Stimulated activated CD8-positive, alpha-beta memory T cell treated with anti-CD3 and anti-CD28 coated beads, Interleukin-7, amount 100 ng/mL, for 4 hours (primary cell): Measurements from ENCODE around the gene MAML2.

Experiments
- DNase-seq, 2 donors: peaks; one replicate each; pipeline ENCODE4 v3.0.0-alpha.2; 2020; ENCODE audit warnings: low read depth in 2 of 2

The MAML2 gene

DNA sequence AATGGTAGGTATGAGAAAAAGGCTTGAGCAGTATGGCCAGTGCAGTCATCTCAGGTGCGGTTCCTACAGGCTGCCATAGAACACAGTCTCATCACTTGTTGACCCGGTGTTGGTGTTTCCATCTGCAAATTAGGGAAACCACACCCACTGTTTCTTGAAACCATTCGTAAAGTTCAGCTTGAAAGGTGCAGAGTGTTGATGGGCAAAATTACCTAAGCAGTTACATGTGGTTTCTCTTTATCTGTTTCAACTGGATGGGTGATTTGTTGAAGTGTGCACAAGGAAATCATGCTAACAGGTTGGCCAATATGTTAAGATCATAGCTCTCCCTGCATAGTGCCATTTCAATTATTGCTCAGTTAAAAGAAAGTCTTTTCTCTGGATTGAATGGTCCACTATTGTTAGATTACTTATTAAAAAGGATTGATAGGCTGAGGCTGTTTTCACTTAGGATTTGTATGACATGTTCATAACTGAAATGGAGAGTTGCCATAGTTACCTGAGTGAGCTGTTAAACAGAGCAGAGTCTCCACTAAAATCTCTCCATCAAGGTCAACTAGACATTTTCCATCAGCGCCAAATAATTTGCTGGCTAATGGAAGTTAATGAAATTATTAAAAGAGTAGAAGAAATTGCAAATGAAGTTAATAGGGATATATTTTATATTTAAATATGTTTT lies 215.9 kb downstream of the MAML2 start:
- DNase-seq, result no peak

GRCh38 chr11:96125400-96125799 lies 217.6 kb downstream of the MAML2 start:
- DNase-seq, result no peak

DNA sequence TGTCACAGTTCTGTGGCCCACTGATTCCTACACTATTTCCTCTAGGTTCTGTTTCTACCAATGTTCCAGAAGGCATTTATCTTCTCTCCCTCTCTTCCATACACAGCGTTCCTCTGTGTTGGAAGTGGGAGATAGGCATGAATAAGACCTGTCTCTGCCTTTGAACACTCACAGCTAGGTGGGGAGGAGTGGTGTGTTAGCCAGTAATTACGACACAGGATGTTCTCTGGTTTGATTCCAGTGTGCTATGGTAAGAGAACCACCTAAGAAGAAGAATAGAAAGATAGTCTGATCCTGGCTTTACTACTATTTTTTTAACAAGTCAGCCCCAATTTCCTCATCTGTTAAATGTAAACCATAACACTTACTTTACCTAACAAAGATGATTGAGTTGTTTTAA lies 218.8 kb downstream of the MAML2 start:
- DNase-seq, result no peak

DNA sequence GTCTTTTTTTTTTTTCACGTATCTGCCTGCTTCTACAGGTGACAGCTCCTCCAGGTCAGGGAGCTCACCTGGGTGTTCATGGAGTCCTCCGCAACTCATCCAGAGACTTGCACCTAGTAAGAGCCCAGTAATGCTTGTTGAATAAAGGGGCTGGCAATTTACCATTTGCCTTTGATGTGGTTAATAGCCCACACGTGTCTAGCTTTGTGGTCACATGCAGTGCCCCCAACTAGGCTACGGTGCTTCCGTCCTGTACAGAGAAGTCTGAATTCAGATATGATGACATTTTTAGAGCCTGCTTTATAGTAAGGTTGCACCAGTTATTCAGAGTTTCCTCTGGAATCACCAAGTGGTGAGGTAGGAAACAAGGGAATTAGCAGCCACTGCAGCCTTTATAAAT lies 219.7 kb downstream of the MAML2 start:
- DNase-seq, result no peak

GRCh38 chr11:96122601-96123074 lies 220.4 kb downstream of the MAML2 start:
- DNase-seq, result no peak

DNA sequence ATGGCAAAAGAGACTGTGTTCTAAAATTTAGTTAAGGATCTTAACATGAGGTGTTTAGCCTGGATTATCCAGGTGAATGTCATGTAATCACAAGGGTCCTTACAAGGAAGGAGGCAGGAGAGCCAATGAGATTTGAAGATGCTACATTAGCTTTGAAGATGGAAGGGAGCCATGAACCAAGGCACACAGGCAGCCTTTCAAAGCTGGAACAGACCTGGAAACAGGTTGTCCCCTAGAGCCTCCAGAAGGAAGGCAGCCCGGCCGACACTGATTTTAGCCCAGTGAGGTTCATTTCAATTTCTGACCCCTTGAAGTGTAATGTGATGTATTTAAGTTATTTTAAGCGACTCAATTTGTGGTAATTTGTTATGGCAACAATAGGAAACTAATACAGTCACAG lies 223.8 kb downstream of the MAML2 start:
- no peak for DNase-seq

DNA sequence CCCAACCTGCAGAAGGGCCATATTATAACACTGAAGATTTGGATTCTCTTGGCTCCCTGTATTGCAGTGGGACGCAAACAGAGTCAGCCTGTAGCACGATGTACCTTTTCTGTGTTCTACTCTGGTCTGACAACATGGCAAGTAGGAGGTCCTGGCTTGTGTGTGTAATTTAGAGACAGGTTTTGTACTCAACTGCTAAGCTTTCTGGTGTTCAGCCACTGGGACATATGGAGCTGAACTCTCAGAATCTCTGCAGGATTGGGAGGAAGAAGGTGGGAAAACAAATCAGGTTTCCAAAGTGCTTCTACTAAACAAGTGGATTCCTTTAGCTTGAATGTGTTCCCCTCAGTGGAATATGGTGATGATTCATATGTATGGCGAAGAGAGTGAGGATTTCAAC lies 226.6 kb downstream of the MAML2 start:
- DNase-seq, result no peak

DNA sequence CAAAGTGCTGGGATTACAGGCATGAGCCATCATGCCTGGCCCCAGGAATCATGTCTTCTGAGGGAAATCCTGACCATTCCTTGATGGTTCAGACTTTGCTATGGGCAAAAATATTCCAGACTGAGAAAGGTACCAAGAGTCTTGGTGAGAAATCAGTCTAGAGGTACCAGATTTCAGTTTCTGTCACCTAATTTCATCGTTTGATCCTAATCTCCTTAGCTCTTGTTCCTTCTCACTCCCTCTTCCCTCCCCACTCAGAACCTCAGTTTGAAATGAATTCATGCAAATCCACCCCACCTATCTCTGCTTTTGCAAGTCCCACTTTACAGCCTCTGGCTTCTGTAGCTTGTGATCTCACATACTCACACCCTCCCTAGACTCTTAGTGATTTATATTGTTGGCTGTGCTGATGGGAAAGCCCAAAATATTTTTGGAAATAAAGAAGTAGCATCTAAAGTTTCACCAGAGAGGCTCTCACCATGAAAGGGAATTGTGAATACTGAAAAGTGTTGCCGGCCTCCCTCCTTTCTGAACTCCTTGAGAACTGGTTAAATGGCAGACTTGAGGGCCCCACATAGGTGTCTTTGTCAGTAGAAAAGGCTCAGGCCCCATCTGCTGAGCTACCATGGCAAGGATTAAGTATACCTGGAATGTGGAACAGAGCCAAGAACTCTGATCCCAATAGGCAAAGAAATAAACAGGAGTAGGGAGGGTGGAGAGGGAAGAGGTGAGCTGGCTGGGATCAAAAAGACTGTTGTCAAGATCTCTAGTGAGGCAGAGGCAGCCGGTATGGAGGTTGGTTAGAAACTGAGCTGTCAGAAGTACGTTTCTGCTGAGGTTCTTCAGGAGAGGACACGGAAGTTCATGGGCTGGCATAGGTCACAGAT lies 228.6 kb downstream of the MAML2 start:
- DNase-seq, result no peak

GRCh38 chr11:96113193-96113681 lies 229.8 kb downstream of the MAML2 start:
- DNase-seq, result no peak

DNA sequence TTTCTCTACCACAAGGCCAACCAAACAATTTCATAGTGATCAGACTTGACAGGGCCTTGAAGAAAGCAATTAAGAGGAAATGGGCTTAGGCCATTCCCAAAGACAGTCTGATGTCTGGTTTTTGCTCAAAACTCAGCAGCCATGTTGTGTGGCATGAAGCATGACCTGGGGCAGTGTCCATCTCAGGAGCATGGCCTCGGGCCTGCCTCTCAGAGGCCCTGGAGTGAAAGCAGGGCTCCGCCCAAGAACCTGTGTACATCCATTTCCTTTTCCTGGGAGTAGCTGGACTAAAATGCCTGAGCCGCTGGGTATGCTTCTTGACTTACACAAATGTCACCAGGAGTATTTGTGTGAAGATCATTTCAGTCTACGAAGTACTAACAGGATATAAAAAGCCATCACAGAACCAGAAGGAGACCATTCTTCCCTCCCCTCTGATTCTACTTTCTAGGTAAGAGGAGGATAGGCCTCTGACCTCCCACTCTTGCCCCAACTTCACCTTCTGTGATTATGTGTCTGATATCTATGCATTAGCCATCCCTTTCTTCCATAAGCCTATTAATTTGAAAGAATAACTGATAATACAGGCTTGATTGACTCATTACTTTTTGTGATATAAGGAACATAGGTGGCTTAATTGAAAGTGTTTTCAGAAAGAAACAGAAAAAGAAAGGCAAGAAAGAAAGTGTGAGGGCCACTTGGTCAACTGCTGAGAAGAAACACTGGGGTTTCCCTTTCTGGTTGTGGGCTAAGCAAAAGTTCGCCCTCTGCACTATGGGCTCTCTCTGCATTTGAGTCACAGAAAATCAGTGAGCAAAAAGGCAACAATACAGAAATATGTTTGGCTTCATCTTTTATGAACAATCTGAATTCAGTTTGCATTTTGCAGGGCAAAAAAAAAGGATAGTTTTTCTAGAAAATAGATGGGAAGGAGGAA lies 230.5 kb downstream of the MAML2 start:
- DNase-seq, result no peak

DNA sequence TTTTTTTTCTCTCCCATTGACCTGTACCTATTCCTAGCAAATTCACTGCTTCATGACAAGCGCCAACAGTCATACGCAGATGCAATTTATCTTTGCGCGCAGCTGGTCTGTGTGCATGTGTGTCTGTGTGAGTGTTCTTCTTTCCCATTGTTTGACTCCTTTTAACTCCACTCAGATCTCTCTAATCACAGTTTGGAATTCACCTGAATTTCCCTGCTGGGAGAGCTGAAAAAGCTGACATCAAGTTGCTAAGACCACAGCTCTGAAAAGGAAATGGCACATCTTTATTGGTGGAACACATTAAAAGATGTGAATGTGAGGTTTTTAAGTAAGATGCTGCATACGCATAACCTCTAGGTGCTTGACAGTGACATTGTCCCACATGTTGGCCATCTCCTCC lies 231.7 kb downstream of the MAML2 start:
- DNase-seq, result no peak

DNA sequence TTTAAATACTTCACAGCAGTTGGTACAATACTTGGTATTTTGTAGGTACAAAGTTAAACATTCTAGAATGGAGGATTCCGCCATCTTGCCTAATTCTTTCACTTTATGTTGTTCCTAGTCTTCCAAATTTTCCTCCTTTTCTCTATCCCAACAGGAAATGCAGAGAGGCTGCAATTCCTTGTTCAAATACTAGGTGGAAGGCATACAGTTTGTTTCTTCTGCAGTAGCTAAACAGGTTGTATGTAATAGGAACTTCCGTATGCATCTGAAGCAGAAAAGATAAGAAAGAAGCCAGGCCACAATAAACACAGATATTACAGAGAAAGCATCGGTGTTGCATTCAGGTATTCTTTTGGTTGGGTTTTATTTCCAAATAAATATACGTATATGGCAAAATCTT lies 232.7 kb downstream of the MAML2 start:
- DNase-seq, result no peak

GRCh38 chr11:96109331-96110030 lies 233.5 kb downstream of the MAML2 start:
- no peak for DNase-seq

DNA sequence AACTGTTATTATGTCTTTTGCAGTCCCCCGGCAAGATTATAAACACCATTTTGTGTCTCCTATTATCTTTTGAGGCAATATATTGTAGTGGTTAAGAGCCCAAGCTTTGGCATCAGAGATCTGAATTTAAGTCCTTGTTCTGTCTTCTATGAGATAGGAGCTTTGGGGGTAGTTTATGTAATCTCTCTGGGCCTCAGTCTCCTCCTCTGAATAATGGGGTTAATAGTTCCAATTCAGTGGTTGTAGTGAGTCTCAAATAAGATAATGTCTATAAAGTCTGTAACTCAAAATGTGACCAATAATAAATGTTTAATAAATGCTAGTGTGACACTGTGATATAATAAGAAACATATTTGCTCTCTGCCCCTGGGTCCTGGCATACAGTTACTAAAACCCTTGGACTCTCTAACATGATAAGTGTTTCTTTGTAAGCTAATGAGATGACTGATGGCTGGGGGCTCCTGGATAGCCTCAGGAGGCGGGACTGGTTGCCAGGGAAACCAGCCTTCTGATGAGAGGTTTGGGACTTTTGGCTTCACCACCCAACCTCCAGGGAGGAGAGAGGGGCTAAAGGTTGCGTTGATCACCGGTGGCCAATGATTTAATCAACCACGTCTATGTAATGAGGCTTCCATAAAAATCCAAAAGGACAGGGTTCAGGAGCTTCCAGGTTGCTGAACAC lies 235.7 kb downstream of the MAML2 start:
- DNase-seq, result no peak

GRCh38 chr11:96106645-96107044 lies 236.3 kb downstream of the MAML2 start:
- no peak for DNase-seq

GRCh38 chr11:96105944-96106343 lies 237.1 kb downstream of the MAML2 start:
- no peak for DNase-seq

DNA sequence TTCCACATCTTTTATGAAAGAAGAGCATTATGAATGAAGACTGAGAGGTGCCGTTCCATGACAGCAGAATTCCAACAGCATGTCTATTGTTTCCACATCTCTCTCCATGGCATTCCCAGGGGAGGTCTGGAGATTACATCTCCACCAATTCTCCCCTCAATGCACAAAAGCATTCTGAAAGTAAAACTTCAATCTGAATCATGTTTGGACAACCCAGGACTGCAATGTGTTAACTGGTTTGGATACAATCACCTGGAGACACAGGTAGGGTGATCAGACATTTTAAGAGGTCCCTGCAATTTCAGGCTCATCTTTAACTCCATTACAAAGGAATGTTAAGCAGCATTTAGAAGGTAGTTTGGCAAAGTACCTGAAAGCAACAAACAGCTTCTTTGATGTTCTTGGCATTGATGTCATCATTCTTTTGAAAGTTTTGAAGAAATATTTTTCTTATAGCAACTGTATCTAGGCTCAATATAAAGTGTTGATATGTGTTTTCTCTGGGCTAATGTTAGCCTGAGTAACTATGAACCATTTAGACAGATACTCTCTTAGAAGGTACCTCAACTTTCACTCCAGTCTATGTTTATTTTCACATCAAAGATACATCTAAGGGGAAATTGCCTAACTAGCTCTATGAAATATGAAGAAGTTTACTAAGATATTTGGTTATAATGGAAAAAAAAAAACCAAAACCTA lies 237.6 kb downstream of the MAML2 start:
- no peak for DNase-seq

- no peak for DNase-seq
Observed at GRCh38 chr11:96104496-96104895, 238.5 kb downstream of the MAML2 start.

DNA sequence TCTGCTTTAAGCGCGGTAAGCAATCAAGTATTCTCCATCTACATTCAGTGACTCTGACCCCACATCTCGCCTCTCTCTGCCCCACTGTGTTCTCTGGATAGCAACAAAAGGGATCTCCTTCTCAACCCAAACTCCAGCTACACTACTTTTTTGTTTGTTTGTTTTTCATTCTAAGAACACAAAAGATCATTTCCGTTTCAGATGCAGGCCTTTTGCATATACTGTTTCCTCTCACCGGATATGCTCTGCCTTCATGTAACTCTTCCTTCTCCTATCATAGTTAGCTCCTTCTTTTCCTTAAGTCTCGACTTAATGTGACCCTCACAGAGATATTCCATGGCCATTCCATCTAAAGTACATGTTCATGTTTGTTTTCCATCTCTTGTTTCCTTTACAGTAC lies 239.3 kb downstream of the MAML2 start:
- no peak for DNase-seq

DNA sequence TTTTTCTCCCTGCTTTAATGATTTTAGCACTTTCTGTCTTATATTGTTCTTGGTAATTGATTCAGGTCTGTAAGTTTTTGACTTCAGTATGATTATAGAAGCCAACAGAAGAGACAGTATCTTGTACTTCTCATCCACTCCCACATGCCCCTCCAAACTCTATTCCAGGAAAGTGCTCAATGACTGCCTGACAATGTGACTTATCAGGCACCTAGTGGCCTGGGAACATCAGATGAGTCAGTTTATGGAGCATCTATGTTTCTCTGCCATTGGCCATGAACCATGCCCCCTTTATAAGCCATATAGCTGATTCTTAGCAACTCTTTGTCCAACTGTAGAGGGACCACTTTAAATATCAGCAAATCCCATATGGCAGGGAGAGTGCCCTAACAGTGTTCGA lies 239.9 kb downstream of the MAML2 start:
- no peak for DNase-seq
